OCI-LY1 (cell line): Measurements from ENCODE around the gene PAX4.

ENCODE experiments used
- H2AFZ ChIP-seq: fragments of 200-600 bp; sonication (generic), shearing (Covaris generic); 2 replicates; pipeline ENCODE4 v1.6.0; 2014; ENCODE audit warnings: antibody characterized with exemption, mild to moderate bottlenecking, low read length
- H3F3A ChIP-seq: fragments of 200-600 bp; sonication (generic), shearing (Covaris generic); 2 replicates; pipeline ENCODE4 v1.6.0; 2014; ENCODE audit warnings: mild to moderate bottlenecking, antibody characterized with exemption, low read length, moderate library complexity; ENCODE audit not compliant: insufficient read depth
- H3K27ac ChIP-seq: fragments of 200-600 bp; sonication (generic); 2 replicates; pipeline ENCODE4 v1.5.1; 2014; ENCODE audit warnings: low read length, mixed run types, mild to moderate bottlenecking, low read depth; ENCODE audit not compliant: poor library complexity, severe bottlenecking
- H3K27me3 ChIP-seq: fragments of 200-600 bp; sonication (generic); 2 replicates; pipeline ENCODE4 v1.6.0; 2014; ENCODE audit warnings: antibody characterized with exemption, mild to moderate bottlenecking, low read length, moderate library complexity; ENCODE audit not compliant: insufficient read depth
- H3K36me3 ChIP-seq: fragments of 200-600 bp; sonication (generic); 2 replicates; pipeline ENCODE4 v1.6.1; 2014; ENCODE audit warnings: mild to moderate bottlenecking, antibody characterized with exemption, low read length, moderate library complexity, mixed read lengths; ENCODE audit not compliant: insufficient read depth
- H3K4me1 ChIP-seq: fragments of 200-600 bp; sonication (generic); 2 replicates; pipeline ENCODE4 v1.5.1; 2014; ENCODE audit warnings: mild to moderate bottlenecking, low read length, moderate library complexity; ENCODE audit not compliant: insufficient read depth, severe bottlenecking
- H3K4me2 ChIP-seq: fragments of 200-600 bp; sonication (generic), shearing (Covaris generic); 2 replicates; pipeline ENCODE4 v1.6.1; 2014; ENCODE audit warnings: low read length
- H3K4me3 ChIP-seq: fragments of 200-600 bp; sonication (generic); 2 replicates; pipeline ENCODE4 v1.5.1; 2014; ENCODE audit warnings: low read length, low read depth, mild to moderate bottlenecking, mixed read lengths; ENCODE audit not compliant: poor library complexity, severe bottlenecking
- H3K79me2 ChIP-seq: fragments of 200-600 bp; shearing (Covaris generic); 2 replicates; pipeline ENCODE4 v1.6.1; 2016; ENCODE audit warnings: mixed run types, low read length, mixed read lengths; ENCODE audit not compliant: insufficient read depth
- H3K9ac ChIP-seq: fragments of 200-600 bp; sonication (generic), shearing (Covaris generic); 2 replicates; pipeline ENCODE4 v1.6.1; 2014; ENCODE audit warnings: mild to moderate bottlenecking, low read length, mixed read lengths
- H3K9me2 ChIP-seq: fragments of 200-600 bp; sonication (generic), shearing (Covaris generic); 2 replicates; pipeline ENCODE4 v1.6.1; 2014; ENCODE audit warnings: low read depth, mild to moderate bottlenecking, low read length, mixed read lengths
- H3K9me3 ChIP-seq: fragments of 200-600 bp; shearing (Covaris generic); 2 replicates; pipeline ENCODE4 v1.6.1; 2014; ENCODE audit warnings: low read length, mixed read lengths
- H4K20me1 ChIP-seq: fragments of 200-600 bp; sonication (generic), shearing (Covaris generic); 2 replicates; pipeline ENCODE4 v1.6.0; 2016; ENCODE audit warnings: mild to moderate bottlenecking, low read length; ENCODE audit not compliant: insufficient read depth
- EZH2 ChIP-seq: fragments of 200-600 bp; sonication (generic), shearing (Covaris generic); IDR thresholded peaks from 2 replicates; pipeline ENCODE4 v1.8.0; 2017; ENCODE audit warnings: borderline replicate concordance, mixed run types, mild to moderate bottlenecking, antibody characterized with exemption, low read length, moderate library complexity, mixed read lengths
- TF ChIP-seq, protein P1 (sequence below): fragments of 200-600 bp; sonication (generic), shearing (Covaris generic); IDR thresholded peaks from 2 replicates; pipeline ENCODE4 v1.5.1; 2017; ENCODE audit warnings: mild to moderate bottlenecking, antibody characterized with exemption, low read length, moderate library complexity, mixed read lengths

The PAX4 gene

DNA sequence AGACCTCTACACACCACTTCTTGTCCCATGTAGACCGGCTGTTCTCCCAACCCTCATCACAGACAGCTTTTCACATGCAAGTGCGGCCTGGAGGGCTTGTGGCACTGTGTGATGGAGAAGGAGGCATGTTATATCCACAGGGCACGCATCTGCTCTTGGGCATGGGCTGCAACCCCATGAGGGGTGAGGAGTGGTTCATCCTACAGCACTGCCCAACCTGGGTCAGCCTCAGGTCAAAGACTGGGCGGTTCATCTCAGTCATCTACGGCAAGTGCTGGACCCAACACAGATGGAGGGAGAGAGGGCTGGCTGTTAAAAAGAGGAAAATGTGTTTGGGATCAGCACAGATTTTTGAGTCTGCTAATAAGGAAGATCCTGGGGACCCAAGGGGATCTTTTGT, 22.2 kb downstream of the PAX4 start:
- H3K27me3 ChIP-seq: no peaks in the 10 kb centered on the region; the same call in 1 of the 2 replicates
- H3F3A ChIP-seq: no peaks in the 10 kb centered on the region
- no peak overlapping the region for H3K4me3 ChIP-seq
- H3K36me3 ChIP-seq: peaks cover 12% of the 10 kb centered on the region
- no peak for TF ChIP-seq EZH2
- TF ChIP-seq, protein P1, sequence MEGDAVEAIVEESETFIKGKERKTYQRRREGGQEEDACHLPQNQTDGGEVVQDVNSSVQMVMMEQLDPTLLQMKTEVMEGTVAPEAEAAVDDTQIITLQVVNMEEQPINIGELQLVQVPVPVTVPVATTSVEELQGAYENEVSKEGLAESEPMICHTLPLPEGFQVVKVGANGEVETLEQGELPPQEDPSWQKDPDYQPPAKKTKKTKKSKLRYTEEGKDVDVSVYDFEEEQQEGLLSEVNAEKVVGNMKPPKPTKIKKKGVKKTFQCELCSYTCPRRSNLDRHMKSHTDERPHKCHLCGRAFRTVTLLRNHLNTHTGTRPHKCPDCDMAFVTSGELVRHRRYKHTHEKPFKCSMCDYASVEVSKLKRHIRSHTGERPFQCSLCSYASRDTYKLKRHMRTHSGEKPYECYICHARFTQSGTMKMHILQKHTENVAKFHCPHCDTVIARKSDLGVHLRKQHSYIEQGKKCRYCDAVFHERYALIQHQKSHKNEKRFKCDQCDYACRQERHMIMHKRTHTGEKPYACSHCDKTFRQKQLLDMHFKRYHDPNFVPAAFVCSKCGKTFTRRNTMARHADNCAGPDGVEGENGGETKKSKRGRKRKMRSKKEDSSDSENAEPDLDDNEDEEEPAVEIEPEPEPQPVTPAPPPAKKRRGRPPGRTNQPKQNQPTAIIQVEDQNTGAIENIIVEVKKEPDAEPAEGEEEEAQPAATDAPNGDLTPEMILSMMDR: no peak
- no peak overlapping the region for H3K27ac ChIP-seq
- no peaks in the 10 kb centered on the region for H4K20me1 ChIP-seq
- H3K9ac ChIP-seq: no peak overlapping the region
- H2AFZ ChIP-seq: no peak overlapping the region
- H3K4me1 ChIP-seq: no peaks in the 10 kb centered on the region
- H3K4me2 ChIP-seq: no peak overlapping the region
- no peaks in the 10 kb centered on the region for H3K79me2 ChIP-seq
- H3K9me2 ChIP-seq: no peaks in the 10 kb centered on the region
- no peaks in the 10 kb centered on the region for H3K9me3 ChIP-seq

DNA sequence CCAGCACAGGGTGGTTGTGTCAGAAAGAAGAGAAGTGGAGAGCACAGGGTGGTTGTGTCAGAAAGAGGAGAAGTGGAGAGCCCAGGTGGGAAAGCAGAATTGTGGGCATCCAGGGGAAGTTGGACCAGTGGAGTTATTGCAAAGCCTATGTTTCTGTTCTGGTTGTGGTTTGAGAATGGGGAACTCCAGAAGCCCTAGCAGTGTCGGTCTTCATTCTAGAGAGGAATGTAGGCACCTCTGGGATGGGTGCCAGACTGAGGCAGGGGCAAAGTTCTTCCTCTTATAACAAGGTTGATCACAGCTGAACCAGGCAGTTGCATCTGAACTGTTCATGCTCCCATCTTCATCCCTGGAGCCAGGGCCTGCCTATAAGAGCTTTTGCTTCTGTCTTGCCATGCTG, 23.5 kb downstream of the PAX4 start:
- Histone ChIP-seq H3K9ac (no peak overlapping the region), H3K4me3 (no peak overlapping the region), H2AFZ (no peak overlapping the region), H3K36me3 (peaks cover 22% of the 10 kb centered on the region), H3K4me2 (no peak overlapping the region), H4K20me1 (no peaks in the 10 kb centered on the region), H3K27ac (no peak overlapping the region), H3F3A (no peaks in the 10 kb centered on the region), H3K9me2 (no peaks in the 10 kb centered on the region), H3K9me3 (no peaks in the 10 kb centered on the region), H3K79me2 (no peaks in the 10 kb centered on the region), H3K4me1 (peaks cover 5% of the 10 kb centered on the region), H3K27me3 (no peaks in the 10 kb centered on the region; the same call in 1 of the 2 replicates)
- TF ChIP-seq, protein P1: no peak
- no peak for TF ChIP-seq EZH2

DNA sequence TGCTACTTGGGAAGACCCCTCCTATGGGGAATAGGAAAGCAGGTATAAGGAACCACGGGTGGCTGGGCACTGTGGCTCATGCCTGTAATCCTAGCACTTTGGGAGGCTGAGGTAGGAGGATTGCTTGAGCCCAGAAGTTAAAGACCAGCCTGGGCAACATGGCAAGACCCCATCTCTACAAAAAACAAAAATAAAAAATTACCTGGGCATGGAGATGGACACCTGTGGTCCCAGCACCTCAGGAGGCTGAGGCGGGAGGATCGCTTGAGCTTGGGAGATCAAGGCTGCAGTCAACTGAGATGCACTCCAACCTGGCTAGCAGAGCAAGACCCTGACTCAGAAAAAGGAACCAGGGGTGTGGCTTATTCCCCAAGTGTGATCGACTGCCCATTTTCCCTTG, 25.4 kb downstream of the PAX4 start:
- Histone ChIP-seq H3K4me1 (peaks cover 16% of the 10 kb centered on the region), H3K9me3 (no peaks in the 10 kb centered on the region), H3F3A (no peaks in the 10 kb centered on the region), H3K27ac (no peak overlapping the region), H3K9me2 (no peaks in the 10 kb centered on the region), H3K79me2 (no peaks in the 10 kb centered on the region), H2AFZ (no peak overlapping the region), H3K9ac (no peak overlapping the region), H3K4me3 (no peak overlapping the region), H3K27me3 (no peaks in the 10 kb centered on the region; the same call in 1 of the 2 replicates), H3K36me3 (peaks cover 22% of the 10 kb centered on the region), H3K4me2 (no peak overlapping the region), H4K20me1 (no peaks in the 10 kb centered on the region)
- TF ChIP-seq, protein P1: no peak
